Epithelial cell of esophagus (primary cell): ENCODE data around the gene MAST2.

Experiments
- DNase-seq: peaks from one replicate; pipeline ENCODE4 v3.0.0; 2010; ENCODE audit warnings: low read depth
- H3K4me3 ChIP-seq: 2 replicates; pipeline ENCODE4 v1.5.1; 2011; ENCODE audit warnings: mild to moderate bottlenecking, low read length, control low read depth
- CTCF ChIP-seq: IDR thresholded peaks from 2 replicates; pipeline ENCODE4 v1.5.1; 2011; ENCODE audit warnings: low read depth, mild to moderate bottlenecking, low read length, control low read depth, inconsistent platforms; ENCODE audit not compliant: insufficient read depth; ENCODE audit errors: missing control alignments

The MAST2 gene

GRCh38 chr1:45982359-45982758 is 178.9 kb downstream of the MAST2 start:
- no peak overlapping the region for H3K4me3 ChIP-seq
- no peak for DNase-seq
- no peak for TF ChIP-seq CTCF

- no peak for DNase-seq
- TF ChIP-seq CTCF, result no peak
- H3K4me3 ChIP-seq, result no peak overlapping the region
Measured at GRCh38 chr1:45983967-45984366, 180.6 kb downstream of the MAST2 start.

- no peak for TF ChIP-seq CTCF
- no peak overlapping the region for H3K4me3 ChIP-seq
- DNase-seq, result no peak
Measured at GRCh38 chr1:45987204-45987603, 183.8 kb downstream of the MAST2 start.

GRCh38 chr1:45989249-45989648 is 185.8 kb downstream of the MAST2 start:
- no peak for DNase-seq
- H3K4me3 ChIP-seq, result no peak overlapping the region
- no peak for TF ChIP-seq CTCF

- no peak overlapping the region for H3K4me3 ChIP-seq
- DNase-seq, result no peak
- no peak for TF ChIP-seq CTCF
Measured at GRCh38 chr1:45994423-45994822, 191.0 kb downstream of the MAST2 start.

GRCh38 chr1:45995298-45995697 is 191.9 kb downstream of the MAST2 start:
- DNase-seq, result no peak
- no peak for TF ChIP-seq CTCF
- no peak overlapping the region for H3K4me3 ChIP-seq

- no peak for DNase-seq
- no peak for TF ChIP-seq CTCF
- H3K4me3 ChIP-seq, result no peak overlapping the region
Measured at GRCh38 chr1:45998020-45998617, 194.7 kb downstream of the MAST2 start.
